NCI-H1417 (cell line): ENCODE measurements around the gene AMFR.
"Not testable (repeated sequence)": the region's sequence is repeated elsewhere in the genome, so short reads cannot be mapped to it uniquely, and the experiment has no call there.

Experiments
- DNase-seq, 3 experiments: peaks; one replicate each; lab custom pipeline; 2025; lab: John Stamatoyannopoulos, UW

AMFR gene

GRCh38 chr16:56389554-56389953 lies 35.8 kb downstream of the AMFR start:
- no peak for DNase-seq

DNA sequence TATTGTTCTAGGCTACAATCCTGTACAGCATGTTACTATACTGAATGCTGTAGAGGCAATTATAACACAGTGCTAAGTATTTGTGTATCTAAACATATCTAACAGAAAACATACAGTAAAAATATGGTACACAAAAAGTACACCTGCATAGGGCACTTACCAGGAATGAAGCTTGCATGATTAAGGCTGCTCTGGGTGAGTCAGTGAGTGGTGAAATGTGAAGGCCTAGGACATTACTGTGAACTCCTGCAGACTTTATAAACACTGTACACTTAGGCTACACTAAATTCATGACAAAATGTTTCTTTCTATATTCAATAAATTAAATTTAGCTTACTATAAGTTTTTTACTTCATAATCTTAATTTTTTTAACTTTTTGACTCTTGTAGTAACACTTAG lies 37.1 kb downstream of the AMFR start:
- DNase-seq = no peak

DNA sequence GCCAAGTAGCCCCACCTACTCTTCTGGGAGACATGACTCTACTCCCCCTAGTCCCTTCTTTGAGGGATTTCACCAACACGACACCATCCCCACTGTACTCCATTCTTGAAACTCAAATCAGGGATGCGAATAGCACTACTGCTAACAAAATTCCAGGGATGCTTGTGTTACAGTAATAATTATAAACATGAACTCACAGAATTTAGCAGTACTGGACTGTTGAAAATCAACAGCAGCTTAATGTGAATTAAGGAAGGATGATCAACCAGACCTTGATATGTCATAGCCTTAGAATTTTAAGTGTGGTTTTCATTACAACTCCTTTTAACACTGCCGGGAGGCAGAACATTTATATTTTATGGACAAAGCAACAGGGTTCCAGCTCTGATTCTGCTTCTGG lies 37.9 kb downstream of the AMFR start:
- DNase-seq = no peak

DNA sequence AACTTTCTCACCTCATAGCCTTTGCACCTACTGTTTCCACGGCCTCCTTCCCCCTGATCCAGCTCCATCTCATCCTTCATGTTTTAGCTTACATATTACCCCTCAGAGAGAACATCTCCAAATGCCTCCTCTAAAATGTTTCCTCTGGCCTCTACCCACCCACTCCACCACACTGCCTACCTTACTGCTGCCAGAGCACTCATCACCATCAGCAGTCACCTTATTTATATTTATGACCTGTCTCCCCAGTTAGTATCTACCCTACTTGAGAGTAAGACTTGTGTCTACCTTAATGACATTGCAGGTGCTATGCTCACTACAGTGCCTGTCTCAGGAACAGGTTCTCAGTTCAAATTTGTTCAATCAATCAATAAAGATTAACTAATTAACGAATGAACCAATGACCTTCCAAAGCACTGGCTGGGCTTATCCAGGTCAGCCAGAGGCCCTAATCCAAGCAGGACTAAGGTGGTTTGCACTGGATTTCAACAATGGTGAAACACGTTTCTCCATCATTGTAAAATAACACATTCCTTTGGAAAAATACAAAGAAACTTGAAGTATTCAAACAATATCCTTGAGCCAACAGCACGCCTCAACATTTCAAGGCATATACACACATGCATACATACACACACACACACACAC lies 41.1 kb downstream of the AMFR start:
- no peak for DNase-seq

DNA sequence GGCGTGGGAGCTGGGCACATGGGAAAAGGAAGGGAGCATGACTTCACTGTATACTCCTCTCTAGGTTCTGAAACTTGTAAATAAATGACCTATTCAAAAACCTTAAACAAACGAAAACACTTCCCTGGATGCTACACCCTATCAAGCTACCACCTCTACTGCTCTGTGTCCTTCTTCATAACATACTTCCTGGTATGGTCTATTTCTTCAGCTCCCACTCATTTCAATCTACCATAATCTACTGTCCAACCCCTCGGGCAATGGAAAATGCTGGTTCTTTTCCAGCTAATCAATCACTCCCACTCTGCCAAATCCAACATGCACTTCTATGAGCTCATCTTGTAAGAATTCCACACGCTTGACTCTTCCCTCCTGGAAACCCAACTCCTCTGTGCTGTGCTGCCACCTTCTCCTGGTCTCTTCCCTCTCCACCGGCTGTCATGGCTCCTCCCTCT lies 42.4 kb downstream of the AMFR start:
- no peak for DNase-seq

DNA sequence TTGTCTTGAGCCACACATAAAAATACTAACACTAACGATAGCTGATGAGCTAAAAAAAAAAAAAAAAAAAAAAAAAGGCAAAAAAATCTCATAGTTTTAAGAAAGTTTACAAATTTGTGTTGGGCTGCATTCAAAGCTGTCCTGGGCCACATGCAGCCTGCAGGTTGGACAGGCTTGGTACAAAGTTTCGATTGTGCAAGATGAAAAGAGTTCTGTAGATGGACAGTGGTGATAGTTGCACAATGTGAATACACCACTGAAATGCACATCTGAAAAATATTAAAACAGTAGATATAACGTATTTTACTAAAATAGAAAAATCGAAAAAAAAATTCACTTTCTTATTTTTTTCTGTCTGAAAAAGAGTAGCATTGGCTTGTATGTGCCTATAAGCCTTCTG lies 42.9 kb downstream of the AMFR start:
- no peak for DNase-seq

DNA sequence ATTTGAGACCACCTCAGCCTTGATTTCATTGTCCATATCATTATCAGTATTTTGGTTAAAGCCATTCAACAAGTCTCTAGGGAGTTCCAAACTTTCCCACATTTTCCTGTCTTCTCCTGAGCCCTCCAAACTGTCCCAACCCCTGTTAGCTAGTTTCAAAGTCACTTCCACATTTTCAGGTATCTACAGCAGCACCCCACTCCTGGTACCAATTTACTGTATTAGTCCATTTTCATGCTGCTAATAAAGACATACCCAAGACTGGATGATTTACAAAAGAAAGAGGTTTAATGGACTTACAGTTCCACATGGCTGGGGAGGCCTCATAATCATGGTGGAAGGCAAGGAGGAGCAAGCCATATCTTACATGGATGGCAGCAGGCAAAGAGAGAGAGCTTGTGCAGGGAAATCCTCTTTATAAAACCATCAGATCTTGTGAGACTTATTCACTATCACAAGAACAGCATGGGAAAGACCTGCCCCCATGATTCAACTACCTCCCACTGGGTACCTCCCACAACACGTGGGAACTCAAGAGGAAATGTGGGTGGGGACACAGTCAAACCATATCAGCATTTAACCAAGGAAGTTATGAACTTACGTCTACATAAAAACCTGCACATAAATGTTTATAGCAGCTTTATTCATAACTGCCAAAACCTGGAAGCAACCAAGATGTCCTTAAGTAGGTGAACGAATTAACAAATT lies 44.4 kb downstream of the AMFR start:
- not testable (repeated sequence) for DNase-seq

- DNase-seq = not testable (repeated sequence)
These were observed 46.3 kb downstream of the AMFR start for GRCh38 chr16:56379044-56379443.

- not testable (repeated sequence) for DNase-seq
These were observed 49.6 kb downstream of the AMFR start for GRCh38 chr16:56375792-56376191.

- DNase-seq = no peak
These were observed 52.3 kb downstream of the AMFR start for GRCh38 chr16:56373003-56373402.

GRCh38 chr16:56372013-56372634 lies 53.2 kb downstream of the AMFR start:
- DNase-seq = no peak

DNA sequence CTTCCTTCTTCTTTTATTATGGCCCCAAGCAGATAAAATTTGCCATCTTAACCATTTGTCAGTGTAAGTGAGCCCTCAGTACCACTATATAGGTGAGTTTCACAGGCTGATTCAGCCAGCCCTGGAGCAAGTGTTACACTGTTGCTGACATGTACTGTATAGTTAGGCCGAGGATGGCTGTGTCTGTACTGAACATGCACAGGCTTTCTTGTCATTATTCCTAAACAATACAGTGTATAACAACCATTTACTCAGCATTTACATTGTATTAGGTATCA lies 53.7 kb downstream of the AMFR start:
- DNase-seq = no peak

GRCh38 chr16:56370875-56371659 lies 54.3 kb downstream of the AMFR start:
- no peak for DNase-seq

DNA sequence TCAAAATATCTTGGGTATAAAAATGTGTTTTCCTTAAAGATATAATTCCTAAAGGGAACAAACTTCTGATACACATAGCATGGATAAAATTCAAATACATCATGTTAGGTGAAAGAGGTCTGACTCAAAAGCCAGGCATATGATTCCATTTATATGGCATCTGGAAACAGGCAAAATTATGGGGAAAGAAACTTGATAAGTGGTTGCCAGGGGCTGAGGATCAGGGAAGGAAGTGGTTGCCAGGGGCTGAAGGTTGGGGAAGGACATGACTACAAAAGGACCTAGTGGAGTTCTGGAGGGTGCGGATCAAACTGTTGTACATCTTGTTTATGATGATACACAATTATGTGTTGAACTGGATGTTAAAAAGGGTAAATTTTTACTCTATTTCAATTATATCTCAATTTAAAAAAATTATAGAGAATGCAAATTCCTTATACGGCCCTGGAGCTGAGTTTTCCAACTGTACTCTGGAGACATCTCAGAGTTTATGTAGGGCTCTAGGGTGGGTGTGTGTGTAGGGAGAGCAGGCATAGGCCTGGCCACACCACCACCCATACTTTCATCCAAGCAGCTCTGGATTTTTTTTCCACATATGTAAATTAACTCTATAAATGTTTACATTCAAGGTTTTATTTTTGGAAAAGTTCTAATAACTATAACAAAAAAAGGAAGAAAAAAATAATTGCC lies 55.0 kb downstream of the AMFR start:
- no peak for DNase-seq

- peak in 1 of 3 experiments; percentile 5 for DNase-seq
These were observed 56.1 kb downstream of the AMFR start for GRCh38 chr16:56369202-56369601.

DNA sequence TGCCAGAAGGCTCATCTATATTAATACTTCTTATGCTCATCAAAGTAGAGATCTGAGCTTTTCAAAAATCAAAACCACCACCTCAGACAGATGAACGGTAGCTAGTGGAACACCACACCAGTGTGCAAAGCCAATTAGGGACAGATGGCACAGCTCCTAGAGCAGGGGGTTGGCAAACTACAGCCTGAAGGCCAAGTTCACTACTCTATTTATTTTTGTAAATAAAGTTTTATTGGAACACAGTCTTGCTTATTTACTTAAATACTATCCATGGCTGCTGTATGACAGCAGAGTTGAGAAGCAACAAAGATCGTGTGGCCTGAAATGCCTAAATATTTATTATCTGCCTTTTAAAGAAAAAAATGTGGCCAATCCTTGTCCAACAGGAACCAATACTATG lies 56.8 kb downstream of the AMFR start:
- no peak for DNase-seq

- DNase-seq = no peak
These were observed 57.6 kb downstream of the AMFR start for GRCh38 chr16:56367764-56368163.

DNA sequence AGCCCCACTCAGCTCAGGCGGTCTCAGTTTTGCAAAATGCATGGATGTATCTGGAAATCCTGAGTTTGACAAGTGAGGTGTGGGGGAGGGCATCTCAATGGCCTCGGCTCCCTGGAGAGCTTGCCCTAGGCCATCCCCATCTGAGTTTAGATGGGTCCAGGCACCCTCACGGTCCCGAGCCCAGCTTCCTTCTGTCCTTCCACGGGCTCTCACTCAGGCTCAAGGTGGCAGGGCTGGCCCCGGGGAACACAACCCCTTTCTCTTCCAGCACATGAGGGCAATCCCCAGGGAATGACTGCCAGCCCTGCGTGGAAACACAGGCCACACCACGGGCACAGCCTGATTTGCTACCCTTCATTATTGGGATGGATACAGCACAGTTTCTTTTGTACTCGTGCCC lies 58.4 kb downstream of the AMFR start:
- no peak for DNase-seq

- DNase-seq = no peak
These were observed 59.8 kb downstream of the AMFR start for GRCh38 chr16:56365552-56365951.

DNA sequence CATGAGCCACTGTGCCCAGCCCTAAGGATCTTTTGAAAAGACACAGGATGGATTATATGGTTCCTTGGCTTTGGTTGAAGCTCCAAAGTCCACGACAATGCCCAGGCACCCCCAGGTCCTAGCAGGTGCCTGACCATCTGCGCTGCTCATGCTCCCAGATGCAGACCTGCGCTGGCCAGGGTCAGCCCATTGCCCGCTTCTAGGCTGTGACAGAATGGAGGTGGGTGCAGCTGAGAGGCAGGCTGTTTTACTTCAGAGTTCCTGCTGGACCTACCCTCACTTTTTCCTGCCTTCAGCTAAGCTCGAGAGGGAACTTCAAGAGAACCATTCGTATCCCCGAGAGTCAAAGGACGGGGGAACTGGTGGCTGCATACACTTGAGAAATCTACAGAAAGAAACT lies 60.5 kb downstream of the AMFR start:
- DNase-seq = no peak

- no peak for DNase-seq
These were observed 61.4 kb downstream of the AMFR start for GRCh38 chr16:56363781-56364565.
